MCF 10A (cell line): ENCODE measurements around the gene RERE. TPM values are rescaled to one million over a fixed set of nuclear protein-coding genes. Genes with fewer than 3 reads are reported as not detected.

Source experiments
- BruUV-seq: library from RNA; stranded (reverse); fragments of 400-500 nt; replicated peaks from 2 replicates; lab custom pipeline; 2021; lab: Mats Ljungman, UMichigan
- CTCF ChIA-PET: fragments of 300-600 bp; sonication (Branson Sonifier 250); formaldehyde crosslinking; extraction: SDS; loops from one replicate; lab custom pipeline; 2021; ENCODE audit warnings: antibody characterized with exemption, inconsistent platforms; lab: Yijun Ruan, JAX
- POLR2A ChIA-PET: fragments of 300-600, 350-650 bp; sonication (Branson Sonifier 250); formaldehyde crosslinking; extraction: SDS; loops from one replicate; lab custom pipeline; 2020; ENCODE audit warnings: antibody characterized with exemption, inconsistent platforms; lab: Yijun Ruan, JAX
- DNase-seq: peaks from one replicate; pipeline ENCODE4 v3.0.0-alpha.2; 2018; ENCODE audit not compliant: unreplicated experiment
- H3K27ac Mint-ChIP-seq: one replicate; pipeline ENCODE4 v1.8.0; 2022; ENCODE audit warnings: mild to moderate bottlenecking, low read depth, mixed read lengths; ENCODE audit not compliant: unreplicated experiment
- H3K27me3 Mint-ChIP-seq: one replicate; pipeline ENCODE4 v1.8.0; 2022; ENCODE audit warnings: mixed read lengths; ENCODE audit not compliant: insufficient read depth, unreplicated experiment
- H3K36me3 Mint-ChIP-seq: one replicate; pipeline ENCODE4 v1.8.0; 2022; ENCODE audit warnings: mild to moderate bottlenecking, moderate library complexity, mixed read lengths; ENCODE audit not compliant: insufficient read depth, unreplicated experiment
- H3K4me1 Mint-ChIP-seq: one replicate; pipeline ENCODE4 v1.8.0; 2022; ENCODE audit warnings: mixed read lengths; ENCODE audit not compliant: insufficient read depth, unreplicated experiment
- H3K4me3 Mint-ChIP-seq: one replicate; pipeline ENCODE4 v1.8.0; 2022; ENCODE audit warnings: mild to moderate bottlenecking, moderate library complexity, mixed read lengths; ENCODE audit not compliant: unreplicated experiment
- H3K9me3 Mint-ChIP-seq: one replicate; pipeline ENCODE4 v1.8.0; 2022; ENCODE audit warnings: mixed read lengths; ENCODE audit not compliant: unreplicated experiment
- intact Hi-C: fragments of 100-400 bp; cut with micrococcal nuclease; formaldehyde crosslinking; loops from 2 replicates; pipeline ENCODE4 v1.14.1; 2022
- total RNA-seq: library from RNA; stranded (reverse); gene quantifications from 2 replicates; pipeline ENCODE4 v1.2.3, GENCODE V29; 2022
- TF ChIP-seq, protein P1 (sequence below): fragments of 200-600 bp; IDR thresholded peaks from one replicate; pipeline ENCODE4 v1.8.0; 2022; ENCODE audit warnings: antibody characterized with exemption, mild to moderate bottlenecking; ENCODE audit not compliant: unreplicated experiment

The RERE gene
- total RNA-seq, 1 experiment from 2014 or later, result 48.4 TPM

GRCh38 chr1:8565802-8566201 is 251.6 kb downstream of the RERE start:
- TF ChIP-seq, protein P1, sequence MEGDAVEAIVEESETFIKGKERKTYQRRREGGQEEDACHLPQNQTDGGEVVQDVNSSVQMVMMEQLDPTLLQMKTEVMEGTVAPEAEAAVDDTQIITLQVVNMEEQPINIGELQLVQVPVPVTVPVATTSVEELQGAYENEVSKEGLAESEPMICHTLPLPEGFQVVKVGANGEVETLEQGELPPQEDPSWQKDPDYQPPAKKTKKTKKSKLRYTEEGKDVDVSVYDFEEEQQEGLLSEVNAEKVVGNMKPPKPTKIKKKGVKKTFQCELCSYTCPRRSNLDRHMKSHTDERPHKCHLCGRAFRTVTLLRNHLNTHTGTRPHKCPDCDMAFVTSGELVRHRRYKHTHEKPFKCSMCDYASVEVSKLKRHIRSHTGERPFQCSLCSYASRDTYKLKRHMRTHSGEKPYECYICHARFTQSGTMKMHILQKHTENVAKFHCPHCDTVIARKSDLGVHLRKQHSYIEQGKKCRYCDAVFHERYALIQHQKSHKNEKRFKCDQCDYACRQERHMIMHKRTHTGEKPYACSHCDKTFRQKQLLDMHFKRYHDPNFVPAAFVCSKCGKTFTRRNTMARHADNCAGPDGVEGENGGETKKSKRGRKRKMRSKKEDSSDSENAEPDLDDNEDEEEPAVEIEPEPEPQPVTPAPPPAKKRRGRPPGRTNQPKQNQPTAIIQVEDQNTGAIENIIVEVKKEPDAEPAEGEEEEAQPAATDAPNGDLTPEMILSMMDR, result no peak
- no peaks in the 10 kb centered on the region for H3K9me3 Mint-ChIP-seq
- no peak for DNase-seq
- H3K4me3 Mint-ChIP-seq, result no peak overlapping the region
- BruUV-seq, result no TSS peak
- peaks cover 6% of the 10 kb centered on the region for H3K36me3 Mint-ChIP-seq
- H3K27ac Mint-ChIP-seq, result no peak overlapping the region
- ChIA-PET CTCF (interaction anchor here (0.7 to 5.6 kb wide), 2 partner anchors 160 to 282 kb away, joined by 3 to 77 read pairs; no protein-coding TSS in a partner anchor), POLR2A (no interaction called here)
- intact Hi-C loops, result no loop called here
- no peaks in the 10 kb centered on the region for H3K27me3 Mint-ChIP-seq
- peaks cover 6% of the 10 kb centered on the region for H3K4me1 Mint-ChIP-seq

GRCh38 chr1:8563944-8564537 is 253.4 kb downstream of the RERE start:
- H3K4me1 Mint-ChIP-seq, result peaks cover 6% of the 10 kb centered on the region
- CTCF ChIA-PET, result interaction anchor here (0.6 to 5.6 kb wide), 6 partner anchors 106 to 287 kb away, joined by 3 to 77 read pairs (median 4); no protein-coding TSS in a partner anchor
- H3K27ac Mint-ChIP-seq, result no peak overlapping the region
- H3K27me3 Mint-ChIP-seq, result no peaks in the 10 kb centered on the region
- intact Hi-C loops, result no loop called here
- H3K36me3 Mint-ChIP-seq, result peaks cover 6% of the 10 kb centered on the region
- H3K9me3 Mint-ChIP-seq, result no peaks in the 10 kb centered on the region
- no peak overlapping the region for H3K4me3 Mint-ChIP-seq
- DNase-seq, result no peak
- POLR2A ChIA-PET, result interaction anchor here (0.7 to 1.5 kb wide), 3 partner anchors 15 to 310 kb away, joined by 3 to 4 read pairs (median 3); no protein-coding TSS in a partner anchor
- TF ChIP-seq, protein P1, result no peak
- no TSS peak for BruUV-seq

- Mint-ChIP-seq H3K36me3 (peaks cover 6% of the 10 kb centered on the region), H3K9me3 (no peaks in the 10 kb centered on the region), H3K4me1 (peaks cover 6% of the 10 kb centered on the region), H3K27me3 (no peaks in the 10 kb centered on the region), H3K4me3 (no peak overlapping the region), H3K27ac (no peak overlapping the region)
- ChIA-PET CTCF (interaction anchor here (0.6 to 5.6 kb wide), 9 partner anchors 30 to 312 kb away, joined by 3 to 77 read pairs (median 4); no protein-coding TSS in a partner anchor), POLR2A (interaction anchor here (0.5 to 2.6 kb wide), 5 partner anchors 107 to 286 kb away, joined by 3 to 17 read pairs (median 8); no protein-coding TSS in a partner anchor)
- intact Hi-C loops, result no loop called here
- TF ChIP-seq, protein P1, result no peak
- DNase-seq, result no peak
- no TSS peak for BruUV-seq
Measured at GRCh38 chr1:8562881-8563865, 254.3 kb downstream of the RERE start.
